ENCODE measurements around the gene WASF2.
"Not testable (repeated sequence)": the region's sequence is repeated elsewhere in the genome, so short reads cannot be mapped to it uniquely, and the experiment has no call there.

Gene WASF2

GRCh38 chr1:27397749-27398148 is 92.2 kb downstream of the WASF2 start:
- DNase-seq (ENCODE audit: low read depth): no peak

GRCh38 chr1:27397110-27397509 is 92.9 kb downstream of the WASF2 start:
- no peak for DNase-seq (ENCODE audit: low read depth)

- peak; percentile 69 for DNase-seq (ENCODE audit: low read depth)
These were observed 94.3 kb downstream of the WASF2 start for GRCh38 chr1:27395441-27396195.

- no peak for DNase-seq (ENCODE audit: low read depth)
These were observed 95.0 kb downstream of the WASF2 start for GRCh38 chr1:27394925-27395324.

GRCh38 chr1:27394282-27394658 is 95.7 kb downstream of the WASF2 start:
- no peak for DNase-seq (ENCODE audit: low read depth)

GRCh38 chr1:27393641-27394281 is 96.2 kb downstream of the WASF2 start:
- no peak for DNase-seq (ENCODE audit: low read depth)

GRCh38 chr1:27392778-27393635 is 97.0 kb downstream of the WASF2 start:
- no peak for DNase-seq (ENCODE audit: low read depth)

- peak; percentile 91 for DNase-seq (ENCODE audit: low read depth)
These were observed 97.7 kb downstream of the WASF2 start, which contains the start of gene GPR3 for GRCh38 chr1:27392096-27392777. TSS of gene GPR3 (plus strand) at chr1:27392622. CDS start at chr1:27393799, 1,177 bp downstream.

- no peak for DNase-seq (ENCODE audit: low read depth)
These were observed 98.4 kb downstream of the WASF2 start for GRCh38 chr1:27391511-27392095.

GRCh38 chr1:27388337-27389005 is 101.5 kb downstream of the WASF2 start:
- DNase-seq (ENCODE audit: low read depth): peak; percentile 61

GRCh38 chr1:27384797-27385196 is 105.2 kb downstream of the WASF2 start:
- DNase-seq (ENCODE audit: low read depth): not testable (repeated sequence)

GRCh38 chr1:27383661-27384060 is 106.3 kb downstream of the WASF2 start:
- no peak for DNase-seq (ENCODE audit: low read depth)

- peak; percentile 30 for DNase-seq (ENCODE audit: low read depth)
These were observed 106.8 kb downstream of the WASF2 start, which contains the start of gene CD164L2 for GRCh38 chr1:27383039-27383605. TSS of gene CD164L2 (minus strand) at chr1:27383333. CDS start at chr1:27383239, 94 bp downstream.

GRCh38 chr1:27381969-27382762 is 107.8 kb downstream of the WASF2 start:
- DNase-seq (ENCODE audit: low read depth): no peak

- DNase-seq (ENCODE audit: low read depth): no peak
These were observed 108.9 kb downstream of the WASF2 start for GRCh38 chr1:27380766-27381733.

GRCh38 chr1:27380224-27380623 is 109.7 kb downstream of the WASF2 start:
- DNase-seq (ENCODE audit: low read depth): no peak

GRCh38 chr1:27379564-27380122 is 110.3 kb downstream of the WASF2 start:
- no peak for DNase-seq (ENCODE audit: low read depth)

All from activated T-helper 9 cell treated with anti-CD3 and anti-CD28 coated beads, Interleukin-2, amount 50 U/mL, for 16 hours (primary cell).